Suprapubic skin (tissue), 4 donors: Measurements from ENCODE around the gene PRKAG2. TPM values are rescaled to one million over a fixed set of nuclear protein-coding genes. Genes with fewer than 3 reads are reported as not detected.

Experiments used
- DNase-seq, 2 donors: peaks; one replicate each; pipeline ENCODE4 v3.0.0-alpha.2; 2019; ENCODE audit warnings: low spot score in 2 of 2
- H3K27ac ChIP-seq: fragments of 200-600 bp; sonication (generic); one replicate; pipeline ENCODE4 v1.5.1; 2019
- H3K27me3 ChIP-seq: fragments of 200-600 bp; sonication (generic); one replicate; pipeline ENCODE4 v1.5.1; 2019
- H3K36me3 ChIP-seq: fragments of 200-600 bp; sonication (generic); one replicate; pipeline ENCODE4 v1.5.1; 2019
- H3K4me1 ChIP-seq: fragments of 200-600 bp; sonication (generic); one replicate; pipeline ENCODE4 v1.5.1; 2019
- H3K4me3 ChIP-seq: fragments of 200-600 bp; sonication (generic); one replicate; pipeline ENCODE4 v1.5.1; 2019; ENCODE audit warnings: mild to moderate bottlenecking
- H3K9me3 ChIP-seq: fragments of 200-600 bp; sonication (generic); one replicate; pipeline ENCODE4 v1.5.1; 2019
- EP300 ChIP-seq: sonication (generic); formaldehyde crosslinking; IDR thresholded peaks from one replicate; pipeline ENCODE4 v1.6.1; 2017; ENCODE audit warnings: antibody characterized with exemption
- POLR2A ChIP-seq, 2 donors: fragments of 450-650 bp; IDR thresholded peaks; one replicate each; pipeline ENCODE4 v1.6.1; 2017; ENCODE audit warnings: antibody characterized with exemption in 2 of 2, mild to moderate bottlenecking in 2 of 2, moderate library complexity in 2 of 2
- POLR2AphosphoS5 ChIP-seq, 3 donors: sonication (generic); formaldehyde crosslinking; IDR thresholded peaks; one replicate each; pipeline ENCODE4 v1.6.1; 2017; ENCODE audit warnings: antibody characterized with exemption in 3 of 3
- WGBS: methylation state at CpG from one replicate; pipeline ENCODE4 v1.1.5; 2018; 5-methylcytosine and 5-hydroxymethylcytosine counted together
- total RNA-seq, 4 donors: library from RNA; depleted of rRNA; stranded (reverse); fragments of >200 nt; gene quantifications; one replicate each; pipeline ENCODE4 v1.1.0, GENCODE V29; 2016
- TF ChIP-seq, protein P1 (sequence below), 2 donors: fragments of 200-600 bp in 1 of 2; fragments of 450-650 bp in 1 of 2; sonication (generic) in 1 of 2; IDR thresholded peaks; one replicate each; pipeline ENCODE4 v1.5.1; 2016 to 2019; ENCODE audit warnings: antibody characterized with exemption in 2 of 2, mild to moderate bottlenecking in 1 of 2, moderate library complexity in 1 of 2

The PRKAG2 gene
- total RNA-seq, 4 donors from 2014 or later, result 16.5 to 40.0 (median 17.3) TPM

DNA sequence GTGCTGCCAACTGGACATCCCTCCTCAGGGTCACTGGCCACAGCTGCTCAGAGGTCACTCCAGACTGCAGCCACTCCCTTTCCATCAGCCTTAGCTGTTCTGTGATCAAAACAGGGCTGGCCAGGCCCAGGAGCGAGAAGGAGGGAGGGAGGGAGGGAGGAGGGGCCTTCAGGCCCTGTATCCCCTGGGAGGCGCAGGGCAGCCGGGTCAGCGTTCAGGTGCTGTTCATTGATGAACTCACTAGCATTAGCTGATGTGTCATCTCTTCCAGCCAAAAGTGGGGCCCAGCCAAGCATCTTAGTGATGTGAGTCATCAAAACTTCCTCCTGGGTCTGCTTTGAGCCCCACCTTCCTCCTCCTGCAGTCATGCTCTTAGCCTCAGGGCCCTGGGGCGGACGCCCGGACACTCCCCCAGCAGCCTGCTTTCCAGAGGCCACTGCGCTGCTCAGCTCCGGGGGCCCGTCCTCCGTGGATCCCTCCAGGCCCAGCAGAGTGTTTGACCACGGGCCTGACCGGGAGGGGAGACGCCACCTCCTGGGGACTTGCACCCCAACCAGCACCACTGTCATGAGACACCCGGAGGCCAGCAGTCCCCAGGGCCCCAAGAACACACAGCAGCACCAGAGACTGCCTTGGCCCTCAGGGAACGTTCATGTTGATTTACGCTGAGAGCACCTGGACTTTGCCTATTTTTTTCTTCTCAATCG, 149.2 kb downstream of the PRKAG2 start:
- WGBS, result 25% methylated on average over 17 of the region's 18 CpGs
- H3K27me3 ChIP-seq, result no peaks in the 10 kb centered on the region
- H3K36me3 ChIP-seq, result no peaks in the 10 kb centered on the region
- H3K4me3 ChIP-seq, result no peak overlapping the region
- H3K4me1 ChIP-seq, result peaks cover 15% of the 10 kb centered on the region
- peak; percentile 95 for DNase-seq
- H3K9me3 ChIP-seq, result no peaks in the 10 kb centered on the region
- peak overlapping the region; percentile 34 for H3K27ac ChIP-seq
- no peak for TF ChIP-seq POLR2A (IDR thresholded peaks at IDR 0.05)
- TF ChIP-seq POLR2AphosphoS5 (IDR thresholded peaks at IDR 0.05), result peak in 1 of 3 donors; percentile 20

DNA sequence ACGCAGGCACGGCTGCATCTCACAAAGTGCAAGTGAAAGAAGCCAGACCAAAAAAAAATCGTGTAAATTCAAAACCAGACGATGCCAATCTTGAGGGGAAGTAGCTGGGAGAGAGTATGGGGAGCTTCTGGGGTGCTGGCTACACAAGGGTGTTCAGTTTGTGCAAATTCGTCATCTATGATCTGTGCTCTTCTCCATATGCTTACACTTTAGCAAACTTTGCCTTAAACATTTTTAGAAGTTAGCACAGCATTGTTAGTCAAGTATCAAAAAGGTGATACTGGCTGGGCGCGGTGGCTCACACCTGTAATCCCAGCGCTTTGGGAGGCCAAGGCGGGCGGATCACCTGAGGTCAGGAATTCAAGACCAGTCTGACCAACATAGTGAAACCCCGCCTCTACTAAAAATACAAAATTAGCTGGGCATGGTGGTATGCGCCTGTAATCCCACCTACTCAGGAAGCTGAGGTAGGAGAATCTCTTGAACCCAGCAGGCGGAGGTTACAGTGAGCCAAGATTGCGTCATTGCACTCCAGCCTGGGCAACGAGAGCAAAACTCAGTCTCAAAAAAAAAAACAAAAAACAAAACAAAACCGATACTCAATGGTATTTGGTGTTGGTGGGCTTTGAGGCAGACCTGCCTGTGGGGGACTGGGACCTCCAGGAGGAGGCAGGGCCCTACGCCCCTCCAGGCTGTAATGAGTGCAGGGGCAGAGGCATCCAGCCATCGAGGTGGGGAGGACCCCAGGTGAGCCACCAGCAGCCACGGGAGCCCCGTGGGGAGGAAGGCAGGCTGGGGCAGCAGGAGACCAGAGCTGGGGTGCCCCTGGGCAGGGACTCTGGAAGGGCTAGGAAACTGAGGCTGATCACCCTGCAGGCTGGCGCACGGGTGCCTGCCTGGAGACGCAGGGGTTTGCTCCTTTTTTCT, 150.0 kb downstream of the PRKAG2 start:
- 71% methylated on average over 19 of the region's 23 CpGs for WGBS
- H3K27ac ChIP-seq, result peak overlapping the region; percentile 34
- no peaks in the 10 kb centered on the region for H3K9me3 ChIP-seq
- TF ChIP-seq EP300, result no peak
- TF ChIP-seq POLR2AphosphoS5 (IDR thresholded peaks at IDR 0.05), result no peak
- no peak for TF ChIP-seq POLR2A (IDR thresholded peaks at IDR 0.05)
- TF ChIP-seq, protein P1, sequence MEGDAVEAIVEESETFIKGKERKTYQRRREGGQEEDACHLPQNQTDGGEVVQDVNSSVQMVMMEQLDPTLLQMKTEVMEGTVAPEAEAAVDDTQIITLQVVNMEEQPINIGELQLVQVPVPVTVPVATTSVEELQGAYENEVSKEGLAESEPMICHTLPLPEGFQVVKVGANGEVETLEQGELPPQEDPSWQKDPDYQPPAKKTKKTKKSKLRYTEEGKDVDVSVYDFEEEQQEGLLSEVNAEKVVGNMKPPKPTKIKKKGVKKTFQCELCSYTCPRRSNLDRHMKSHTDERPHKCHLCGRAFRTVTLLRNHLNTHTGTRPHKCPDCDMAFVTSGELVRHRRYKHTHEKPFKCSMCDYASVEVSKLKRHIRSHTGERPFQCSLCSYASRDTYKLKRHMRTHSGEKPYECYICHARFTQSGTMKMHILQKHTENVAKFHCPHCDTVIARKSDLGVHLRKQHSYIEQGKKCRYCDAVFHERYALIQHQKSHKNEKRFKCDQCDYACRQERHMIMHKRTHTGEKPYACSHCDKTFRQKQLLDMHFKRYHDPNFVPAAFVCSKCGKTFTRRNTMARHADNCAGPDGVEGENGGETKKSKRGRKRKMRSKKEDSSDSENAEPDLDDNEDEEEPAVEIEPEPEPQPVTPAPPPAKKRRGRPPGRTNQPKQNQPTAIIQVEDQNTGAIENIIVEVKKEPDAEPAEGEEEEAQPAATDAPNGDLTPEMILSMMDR (IDR thresholded peaks at IDR 0.05), result no peak
- no peaks in the 10 kb centered on the region for H3K27me3 ChIP-seq
- no peak for DNase-seq
- H3K4me3 ChIP-seq, result no peak overlapping the region
- no peaks in the 10 kb centered on the region for H3K36me3 ChIP-seq
- peaks cover 15% of the 10 kb centered on the region for H3K4me1 ChIP-seq

DNA sequence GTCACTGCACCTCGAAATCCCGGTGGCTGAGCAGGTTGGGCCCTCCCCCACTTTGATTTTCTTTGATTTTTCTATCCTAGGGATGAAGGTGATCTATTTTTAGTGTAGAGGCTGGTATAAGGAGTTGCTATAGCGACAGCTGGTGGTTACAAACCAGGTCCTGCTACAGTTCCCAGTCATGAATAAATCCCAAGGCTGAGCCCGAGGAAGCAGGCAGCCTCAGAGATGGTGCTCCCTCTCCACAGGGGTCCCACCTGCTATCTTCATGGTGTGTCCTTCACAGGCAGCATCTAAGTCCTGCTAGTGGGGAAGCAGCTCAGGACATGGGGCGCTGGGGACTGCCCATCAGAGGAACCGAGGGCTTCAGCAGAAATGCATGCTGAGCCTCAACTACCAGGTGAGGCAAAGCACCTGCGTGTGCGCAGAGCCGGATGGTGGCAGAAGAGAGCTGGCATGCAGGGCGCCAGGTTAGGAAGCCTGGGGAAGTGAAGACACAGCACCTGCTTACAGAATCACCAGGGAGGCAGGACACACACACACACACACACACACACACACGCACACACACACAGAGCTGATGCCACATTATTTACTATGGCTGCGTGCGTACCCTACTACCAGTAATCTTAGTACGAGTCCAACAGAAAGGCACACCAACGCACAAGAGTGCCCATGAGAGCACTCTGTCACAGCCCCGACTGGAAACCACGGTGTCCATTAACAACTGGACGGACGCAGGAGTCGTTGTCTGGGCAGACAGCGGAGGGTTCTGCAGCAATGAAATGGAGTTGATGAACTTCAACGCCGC, 150.9 kb downstream of the PRKAG2 start:
- H3K27ac ChIP-seq, result no peak overlapping the region
- H3K4me1 ChIP-seq, result peaks cover 15% of the 10 kb centered on the region
- WGBS, result 88% methylated on average over 9 of the region's 23 CpGs
- DNase-seq, result no peak
- TF ChIP-seq POLR2A (IDR thresholded peaks at IDR 0.05) (no peak), EP300 (no peak), POLR2AphosphoS5 (IDR thresholded peaks at IDR 0.05) (no peak)
- TF ChIP-seq, protein P1 (IDR thresholded peaks at IDR 0.05), result no peak
- H3K4me3 ChIP-seq, result no peak overlapping the region
- H3K9me3 ChIP-seq, result no peaks in the 10 kb centered on the region
- H3K36me3 ChIP-seq, result no peaks in the 10 kb centered on the region
- no peaks in the 10 kb centered on the region for H3K27me3 ChIP-seq

DNA sequence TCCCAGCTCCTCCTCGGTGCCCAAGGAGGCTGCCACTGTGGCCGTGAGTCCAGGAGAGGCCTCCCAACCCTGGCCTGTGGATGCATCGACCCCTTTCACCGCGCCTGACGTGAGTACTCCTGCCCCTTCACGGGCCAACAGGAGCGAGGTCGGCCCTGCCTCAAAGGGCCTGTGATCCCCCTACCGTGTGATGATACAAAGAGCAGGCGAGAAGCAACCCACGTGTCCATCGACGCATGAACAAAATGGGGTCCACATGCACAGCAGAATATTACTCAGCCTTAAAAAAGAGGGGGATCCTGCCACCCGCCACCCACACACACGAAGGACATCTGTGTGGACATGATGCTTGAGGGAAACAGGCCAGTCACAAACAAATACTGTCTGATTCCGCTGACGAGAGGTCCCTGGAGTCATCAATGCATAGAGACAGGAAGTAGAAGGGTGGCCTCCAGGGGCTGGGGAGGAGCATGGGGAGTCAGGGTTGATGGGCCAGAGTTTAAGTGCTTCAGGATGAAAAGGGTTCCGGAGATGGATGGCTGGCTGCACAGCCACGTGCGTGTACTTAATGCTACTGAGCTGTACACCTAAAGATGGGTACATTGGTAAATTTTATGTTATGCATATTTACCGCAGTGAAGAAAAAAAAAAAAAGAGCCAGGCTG, 151.9 kb downstream of the PRKAG2 start:
- WGBS, result 98% methylated on average over 16 of the region's 22 CpGs
- Histone ChIP-seq H3K27ac (no peak overlapping the region), H3K27me3 (no peaks in the 10 kb centered on the region), H3K4me3 (no peak overlapping the region), H3K4me1 (peaks cover 15% of the 10 kb centered on the region), H3K9me3 (no peaks in the 10 kb centered on the region), H3K36me3 (no peaks in the 10 kb centered on the region)
- TF ChIP-seq, protein P1 (IDR thresholded peaks at IDR 0.05), result no peak
- TF ChIP-seq POLR2A (IDR thresholded peaks at IDR 0.05), result no peak
- no peak for TF ChIP-seq EP300
- no peak for TF ChIP-seq POLR2AphosphoS5 (IDR thresholded peaks at IDR 0.05)
- DNase-seq, result no peak

DNA sequence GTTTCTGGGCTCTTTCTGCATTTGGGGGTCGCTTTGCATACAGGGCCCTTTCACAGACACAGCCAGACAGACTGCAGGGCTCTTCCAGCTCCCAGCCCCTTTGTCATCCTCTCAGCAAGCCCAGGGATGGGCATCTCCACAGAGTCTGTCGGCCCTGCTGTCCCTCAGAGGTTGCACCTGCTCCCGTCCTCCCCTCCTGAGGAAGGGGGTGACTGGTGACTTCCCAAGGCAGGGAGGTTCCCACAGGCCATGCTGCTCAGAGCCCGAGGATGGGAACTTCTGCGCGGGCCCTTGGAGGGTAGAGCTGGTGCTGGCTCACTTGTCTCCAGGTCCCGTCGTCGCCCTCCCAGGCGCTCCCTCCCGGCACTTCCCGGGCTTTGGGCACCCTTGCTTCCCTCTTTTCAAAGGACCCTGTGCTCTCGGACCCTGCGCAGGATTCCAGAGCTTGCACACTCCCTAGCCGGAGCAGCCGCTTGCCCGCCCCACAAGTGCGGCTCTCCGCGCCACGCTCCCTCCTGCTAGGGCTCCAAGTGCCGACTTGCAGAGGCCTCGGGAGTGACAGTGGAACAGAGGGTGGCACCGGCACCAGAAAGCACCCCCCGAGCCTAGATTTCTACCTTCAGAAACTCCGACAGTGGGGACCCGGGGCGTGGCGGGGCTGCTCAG, 152.5 kb downstream of the PRKAG2 start:
- Histone ChIP-seq H3K36me3 (no peaks in the 10 kb centered on the region), H3K9me3 (no peaks in the 10 kb centered on the region), H3K27ac (no peak overlapping the region), H3K4me1 (peaks cover 15% of the 10 kb centered on the region), H3K4me3 (no peak overlapping the region), H3K27me3 (no peaks in the 10 kb centered on the region)
- 94% methylated on average over 24 of the region's 29 CpGs for WGBS
- no peak for DNase-seq
- TF ChIP-seq POLR2A (IDR thresholded peaks at IDR 0.05), result no peak
- TF ChIP-seq EP300, result no peak
- TF ChIP-seq, protein P1 (IDR thresholded peaks at IDR 0.05), result no peak
- no peak for TF ChIP-seq POLR2AphosphoS5 (IDR thresholded peaks at IDR 0.05)
